Lower leg skin (tissue), 4 donors: ENCODE measurements around the gene GSPT2. TPM values are rescaled to one million over a fixed set of nuclear protein-coding genes. Genes with fewer than 3 reads are reported as not detected.
"Not testable (repeated sequence)": the region's sequence is repeated elsewhere in the genome, so short reads cannot be mapped to it uniquely, and the experiment has no call there.

ENCODE experiments used
- DNase-seq, 2 donors: peaks; one replicate each; pipeline ENCODE4 v3.0.0-alpha.2; 2019; ENCODE audit warnings: low spot score in 2 of 2
- H3K4me3 ChIP-seq: fragments of 200-600 bp; sonication (generic); 2 replicates; pipeline ENCODE4 v1.5.1; 2017; ENCODE audit warnings: mild to moderate bottlenecking, low read depth; ENCODE audit not compliant: poor library complexity, severe bottlenecking
- POLR2A ChIP-seq, 2 donors: fragments of 450-650 bp; IDR thresholded peaks; one replicate each; pipeline ENCODE4 v1.6.1; 2016 to 2017; ENCODE audit warnings: antibody characterized with exemption in 2 of 2, mild to moderate bottlenecking in 1 of 2, moderate library complexity in 1 of 2
- WGBS, 2 donors: methylation state at CpG; one replicate each; pipeline ENCODE4 v1.1.5; 2018; 5-methylcytosine and 5-hydroxymethylcytosine counted together
- intact Hi-C: fragments of 100-400 bp; cut with DNase I; formaldehyde crosslinking; loops from one replicate; pipeline ENCODE4 v1.15.0; 2023; ENCODE audit warnings: low total_unique reads
- total RNA-seq, 4 donors: library from RNA; depleted of rRNA; stranded (reverse); fragments of >200 nt; gene quantifications; one replicate each; pipeline ENCODE4 v1.1.0, GENCODE V29; 2016
- TF ChIP-seq, protein P1 (sequence below), 3 donors: fragments of 450-650 bp; IDR thresholded peaks; one replicate each; pipeline ENCODE4 v1.5.1; 2016; ENCODE audit warnings: antibody characterized with exemption in 3 of 3, mild to moderate bottlenecking in 3 of 3, moderate library complexity in 2 of 3

Gene GSPT2
- 1 to 10 TPM; 1.3 to 2.9 (median 1.6) TPM for total RNA-seq

DNA sequence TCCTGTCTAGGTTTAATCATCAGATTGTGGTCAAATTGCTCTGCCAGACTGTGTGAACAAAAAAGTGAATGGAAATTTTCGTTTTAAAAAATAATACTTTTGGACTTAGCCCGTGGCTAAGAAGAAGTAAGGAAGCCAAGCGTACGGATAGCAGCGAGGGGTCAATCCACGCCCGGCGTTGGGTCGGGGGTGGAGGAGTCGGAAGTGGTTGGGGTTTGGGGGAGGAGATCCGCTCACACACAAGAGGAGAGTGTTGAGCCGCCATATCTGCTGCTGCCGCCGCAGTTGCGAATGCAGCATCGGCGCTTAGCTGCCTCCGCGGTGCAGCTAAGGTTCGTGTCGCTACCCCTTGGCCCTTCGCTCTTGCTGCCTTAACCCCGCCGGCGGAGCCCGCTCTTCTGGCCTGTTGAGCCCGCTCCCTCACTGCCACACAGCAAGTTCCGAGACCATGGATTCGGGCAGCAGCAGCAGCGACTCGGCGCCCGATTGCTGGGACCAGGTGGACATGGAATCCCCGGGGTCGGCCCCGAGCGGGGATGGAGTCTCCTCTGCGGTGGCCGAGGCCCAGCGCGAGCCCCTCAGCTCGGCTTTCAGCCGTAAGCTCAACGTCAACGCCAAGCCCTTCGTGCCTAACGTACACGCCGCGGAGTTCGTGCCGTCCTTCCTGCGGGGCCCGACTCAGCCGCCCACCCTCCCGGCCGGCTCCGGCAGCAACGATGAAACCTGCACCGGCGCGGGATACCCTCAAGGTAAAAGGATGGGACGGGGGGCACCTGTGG, at the start of gene GSPT2:
Gene GSPT2, plus strand, starts transcription at position 264 of the 779 bp plus-strand sequence. Its CDS starts 185 bp downstream, at position 449.
- peak within 1 kb of the TSS; percentile 48 for H3K4me3 ChIP-seq
- TF ChIP-seq, protein P1, sequence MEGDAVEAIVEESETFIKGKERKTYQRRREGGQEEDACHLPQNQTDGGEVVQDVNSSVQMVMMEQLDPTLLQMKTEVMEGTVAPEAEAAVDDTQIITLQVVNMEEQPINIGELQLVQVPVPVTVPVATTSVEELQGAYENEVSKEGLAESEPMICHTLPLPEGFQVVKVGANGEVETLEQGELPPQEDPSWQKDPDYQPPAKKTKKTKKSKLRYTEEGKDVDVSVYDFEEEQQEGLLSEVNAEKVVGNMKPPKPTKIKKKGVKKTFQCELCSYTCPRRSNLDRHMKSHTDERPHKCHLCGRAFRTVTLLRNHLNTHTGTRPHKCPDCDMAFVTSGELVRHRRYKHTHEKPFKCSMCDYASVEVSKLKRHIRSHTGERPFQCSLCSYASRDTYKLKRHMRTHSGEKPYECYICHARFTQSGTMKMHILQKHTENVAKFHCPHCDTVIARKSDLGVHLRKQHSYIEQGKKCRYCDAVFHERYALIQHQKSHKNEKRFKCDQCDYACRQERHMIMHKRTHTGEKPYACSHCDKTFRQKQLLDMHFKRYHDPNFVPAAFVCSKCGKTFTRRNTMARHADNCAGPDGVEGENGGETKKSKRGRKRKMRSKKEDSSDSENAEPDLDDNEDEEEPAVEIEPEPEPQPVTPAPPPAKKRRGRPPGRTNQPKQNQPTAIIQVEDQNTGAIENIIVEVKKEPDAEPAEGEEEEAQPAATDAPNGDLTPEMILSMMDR (IDR thresholded peaks at IDR 0.05), result no peak
- no peak for TF ChIP-seq POLR2A (IDR thresholded peaks at IDR 0.05)
- peak; percentile 46 to 89 for DNase-seq
- intact Hi-C loops, result no loop called here
- WGBS, 2 donors, result 0 to 28% methylated on average over 35 to 59 of the region's 63 CpGs

DNA sequence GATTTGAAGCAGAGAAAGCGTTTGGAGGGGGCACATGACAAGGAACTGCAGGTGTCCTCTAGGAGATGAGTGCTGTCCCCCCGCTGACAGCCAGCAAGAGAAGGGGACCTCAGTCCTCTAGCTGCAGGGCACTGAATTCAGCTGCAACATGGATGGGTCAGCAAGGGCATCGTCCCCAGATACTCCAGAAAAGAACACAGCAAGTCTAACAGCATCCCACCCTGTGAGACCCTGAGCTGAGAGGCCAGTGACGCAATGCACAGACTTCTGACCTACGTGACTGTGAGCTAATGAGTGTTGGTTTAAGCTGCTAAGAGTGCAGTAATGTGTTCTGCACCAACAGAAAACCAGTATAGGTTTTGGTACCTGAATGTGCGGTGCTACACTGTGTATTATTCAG, 49.0 kb upstream of the GSPT2 start:
- 75 to 85% methylated on average over 6 of the region's 6 CpGs for WGBS, 2 donors
- TF ChIP-seq, protein P1 (IDR thresholded peaks at IDR 0.05), result no peak
- TF ChIP-seq POLR2A (IDR thresholded peaks at IDR 0.05), result no peak
- H3K4me3 ChIP-seq, result no peak overlapping the region
- intact Hi-C loops, result no loop called here
- peak in 1 of 2 donors; percentile 31 for DNase-seq

DNA sequence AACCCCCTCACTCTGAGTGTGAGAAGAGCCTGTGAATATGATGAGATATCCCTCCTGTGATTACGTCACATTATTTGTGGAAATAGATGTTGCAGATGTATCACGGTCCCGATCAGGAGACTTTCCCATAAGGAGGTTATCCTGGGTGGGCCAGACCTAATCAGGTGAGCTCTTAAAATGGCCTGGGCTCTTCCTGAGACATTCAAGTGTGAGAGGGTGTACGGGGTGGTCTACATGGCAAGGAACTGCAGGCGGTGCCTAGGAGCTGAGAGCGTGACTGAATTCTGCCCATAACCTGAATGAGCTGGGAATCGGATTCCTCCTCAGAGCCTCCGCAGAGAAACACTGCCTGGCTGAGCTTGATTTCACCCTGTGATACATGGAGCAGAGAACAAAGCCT, 45.8 kb upstream of the GSPT2 start:
- WGBS, 2 donors, result 84 to 86% methylated on average over 8 of the region's 8 CpGs
- intact Hi-C loops, result no loop called here
- peak in 1 of 2 donors; percentile 42 for DNase-seq
- H3K4me3 ChIP-seq, result no peak overlapping the region
- no peak for TF ChIP-seq POLR2A (IDR thresholded peaks at IDR 0.05)
- TF ChIP-seq, protein P1 (IDR thresholded peaks at IDR 0.05), result no peak

DNA sequence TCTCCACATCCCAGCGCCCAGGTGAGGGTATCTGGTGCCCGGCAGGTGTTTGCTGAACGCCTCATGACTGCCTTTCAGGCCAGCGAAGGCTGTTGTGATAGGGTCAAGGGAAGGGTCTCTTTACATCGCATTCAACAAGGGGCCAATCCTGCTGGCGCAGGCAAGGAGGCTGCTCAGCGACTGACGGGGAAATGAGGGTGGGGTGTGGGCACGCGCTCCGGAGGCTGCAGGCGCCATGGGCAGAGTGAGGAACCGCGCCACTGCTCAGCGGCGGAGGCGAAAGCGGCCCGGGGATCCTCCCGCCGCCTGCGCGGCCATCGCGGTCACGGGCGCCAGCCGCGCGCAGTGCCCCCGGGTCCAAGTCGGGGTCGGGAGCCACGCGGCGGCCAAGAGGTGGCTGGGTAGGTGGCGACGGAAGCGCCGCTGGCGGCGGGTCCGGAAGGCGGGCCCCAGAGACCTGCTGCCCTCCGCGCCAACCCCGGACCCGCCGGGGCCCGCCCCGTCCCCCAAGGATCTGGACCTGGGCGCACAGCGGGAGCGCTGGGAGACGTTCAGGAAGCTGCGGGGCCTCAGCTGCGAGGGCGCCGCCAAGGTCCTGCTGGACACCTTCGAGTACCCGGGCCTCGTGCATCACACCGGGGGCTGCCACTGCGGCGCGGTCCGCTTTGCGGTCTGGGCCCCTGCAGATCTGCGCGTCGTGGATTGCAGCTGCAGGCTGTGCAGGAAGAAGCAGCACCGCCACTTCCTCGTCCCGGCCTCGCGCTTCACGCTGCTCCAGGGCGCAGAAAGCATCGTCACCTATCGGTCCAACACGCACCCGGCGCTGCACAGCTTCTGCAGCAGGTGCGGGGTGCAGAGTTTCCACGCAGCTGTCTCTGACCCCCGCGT, 32.7 kb upstream of the GSPT2 start, which contains the start of gene CENPVL1:
Gene CENPVL1, plus strand, starts transcription at position 236 of the 888 bp plus-strand sequence. Its CDS starts 0 bp downstream, at position 236.
- WGBS, 2 donors, result no CpG with 5 or more reads among the region's 87 CpGs
- intact Hi-C loops, DNase-seq, H3K4me3 ChIP-seq: not testable (repeated sequence)

DNA sequence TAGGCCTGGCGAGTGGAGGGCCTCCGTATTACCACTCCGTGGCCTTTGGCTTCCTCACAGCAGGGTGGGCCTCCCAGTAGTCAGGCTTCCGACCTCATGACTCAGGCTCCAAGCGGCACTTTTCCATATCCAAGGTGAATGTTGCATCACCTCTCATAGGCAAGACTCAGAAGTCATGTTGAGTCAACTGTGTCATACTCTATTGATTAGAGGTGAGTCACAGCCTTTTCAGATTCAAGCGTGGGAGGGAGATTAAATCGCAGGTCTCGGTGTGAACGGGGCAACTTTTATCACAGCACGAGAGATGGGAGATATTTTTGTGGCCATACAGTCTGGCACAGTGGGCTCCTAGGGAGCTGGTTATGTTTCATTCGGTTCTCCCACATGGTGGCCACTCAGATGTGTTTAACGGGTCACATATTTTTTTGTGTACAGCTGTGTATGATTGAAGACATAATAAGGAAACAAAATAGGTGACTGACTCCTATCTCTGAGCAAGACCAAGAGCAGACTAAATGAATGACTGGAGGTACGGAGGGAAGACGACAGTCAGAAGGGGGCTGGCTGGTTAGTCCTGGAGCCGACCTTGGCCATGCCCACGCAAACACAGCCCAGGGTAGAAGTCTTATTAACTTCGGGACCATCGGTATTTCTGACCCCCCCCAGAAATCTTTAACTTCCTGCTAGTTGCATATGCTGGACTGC, 30.1 kb upstream of the GSPT2 start:
- H3K4me3 ChIP-seq, DNase-seq, intact Hi-C loops: not testable (repeated sequence)
- WGBS, 2 donors, result no CpG with 5 or more reads among the region's 18 CpGs

DNA sequence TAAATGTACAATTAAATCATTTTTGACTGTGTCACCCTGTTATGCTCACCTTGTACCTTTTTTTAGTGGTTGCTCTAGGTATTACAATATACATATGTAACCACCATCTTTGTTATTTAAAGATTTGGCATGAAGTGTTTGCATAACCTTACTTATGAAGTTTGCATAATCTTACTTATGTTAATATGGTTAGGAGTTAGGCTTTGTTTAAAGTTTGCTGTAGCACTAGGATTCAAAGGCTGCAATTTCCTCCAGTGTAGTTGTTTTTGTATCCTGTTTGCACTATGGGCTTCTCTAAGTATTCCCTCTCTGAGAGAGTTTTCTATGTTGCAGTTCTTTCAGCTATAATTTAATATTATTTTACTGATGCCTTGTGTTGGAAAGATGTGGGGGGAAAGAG, 15.0 kb upstream of the GSPT2 start:
- no peak for DNase-seq
- intact Hi-C loops, result no loop called here
- no peak overlapping the region for H3K4me3 ChIP-seq
- TF ChIP-seq, protein P1 (IDR thresholded peaks at IDR 0.05), result no peak
- TF ChIP-seq POLR2A (IDR thresholded peaks at IDR 0.05), result no peak
